ENCODE data around the gene ANO7.
"Not testable (repeated sequence)": the region's sequence is repeated elsewhere in the genome, so short reads cannot be mapped to it uniquely, and the experiment has no call there.

ANO7 gene

DNA sequence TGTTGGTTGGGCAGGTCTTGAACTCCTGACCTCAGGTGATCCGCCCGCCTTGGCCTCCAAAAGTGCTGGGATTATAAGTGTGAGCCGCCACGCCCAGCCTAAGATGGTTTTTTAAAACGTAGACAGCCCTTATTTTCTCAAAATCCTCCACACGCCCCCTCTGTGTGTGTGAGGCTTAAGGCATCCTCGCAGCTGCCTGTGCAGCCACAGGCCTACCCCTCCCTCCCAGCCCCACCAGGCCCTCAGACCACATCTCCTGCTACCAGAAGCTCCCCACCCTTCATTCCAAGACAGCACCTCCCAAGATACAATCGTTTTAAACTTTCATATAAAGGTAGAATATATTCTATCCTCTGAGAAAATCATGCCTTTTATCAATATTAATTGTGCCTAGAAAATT is 4.8 kb downstream of the ANO7 start:
- H3K4me3 ChIP-seq (ENCODE audit: control insufficient read depth, low read depth, low read length) = no peak overlapping the region
- DNase-seq (ENCODE audit: low read depth) = no peak
- TF ChIP-seq, protein P1, sequence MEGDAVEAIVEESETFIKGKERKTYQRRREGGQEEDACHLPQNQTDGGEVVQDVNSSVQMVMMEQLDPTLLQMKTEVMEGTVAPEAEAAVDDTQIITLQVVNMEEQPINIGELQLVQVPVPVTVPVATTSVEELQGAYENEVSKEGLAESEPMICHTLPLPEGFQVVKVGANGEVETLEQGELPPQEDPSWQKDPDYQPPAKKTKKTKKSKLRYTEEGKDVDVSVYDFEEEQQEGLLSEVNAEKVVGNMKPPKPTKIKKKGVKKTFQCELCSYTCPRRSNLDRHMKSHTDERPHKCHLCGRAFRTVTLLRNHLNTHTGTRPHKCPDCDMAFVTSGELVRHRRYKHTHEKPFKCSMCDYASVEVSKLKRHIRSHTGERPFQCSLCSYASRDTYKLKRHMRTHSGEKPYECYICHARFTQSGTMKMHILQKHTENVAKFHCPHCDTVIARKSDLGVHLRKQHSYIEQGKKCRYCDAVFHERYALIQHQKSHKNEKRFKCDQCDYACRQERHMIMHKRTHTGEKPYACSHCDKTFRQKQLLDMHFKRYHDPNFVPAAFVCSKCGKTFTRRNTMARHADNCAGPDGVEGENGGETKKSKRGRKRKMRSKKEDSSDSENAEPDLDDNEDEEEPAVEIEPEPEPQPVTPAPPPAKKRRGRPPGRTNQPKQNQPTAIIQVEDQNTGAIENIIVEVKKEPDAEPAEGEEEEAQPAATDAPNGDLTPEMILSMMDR (IDR thresholded peaks at IDR 0.05; ENCODE audit: control insufficient read depth, insufficient read depth, low read depth, low read length, missing control alignments) = no peak

DNA sequence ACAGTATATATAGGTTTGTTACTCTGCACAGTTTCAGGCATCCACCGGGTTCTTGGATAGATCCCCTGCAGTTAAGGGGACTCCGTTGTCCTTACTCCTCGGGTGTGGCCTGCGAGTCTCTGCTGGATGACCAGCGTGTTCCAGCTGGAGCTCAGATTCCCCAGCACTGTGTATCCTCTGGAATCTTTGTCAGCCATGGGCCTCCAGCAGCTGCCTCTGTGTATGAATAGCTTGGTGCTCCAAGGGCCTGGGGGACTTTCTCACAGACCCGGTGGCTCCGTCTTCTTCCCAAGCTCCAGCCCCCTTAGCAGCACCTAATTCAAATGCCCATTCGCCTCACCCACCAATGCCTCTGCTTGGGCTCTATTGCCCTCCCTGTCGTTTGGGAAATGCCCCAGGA is 6.3 kb downstream of the ANO7 start:
- TF ChIP-seq, protein P1 (IDR thresholded peaks at IDR 0.05; ENCODE audit: control insufficient read depth, insufficient read depth, low read depth, low read length, missing control alignments) = no peak
- no peak overlapping the region for H3K4me3 ChIP-seq (ENCODE audit: control insufficient read depth, low read depth, low read length)
- no peak for DNase-seq (ENCODE audit: low read depth)

DNA sequence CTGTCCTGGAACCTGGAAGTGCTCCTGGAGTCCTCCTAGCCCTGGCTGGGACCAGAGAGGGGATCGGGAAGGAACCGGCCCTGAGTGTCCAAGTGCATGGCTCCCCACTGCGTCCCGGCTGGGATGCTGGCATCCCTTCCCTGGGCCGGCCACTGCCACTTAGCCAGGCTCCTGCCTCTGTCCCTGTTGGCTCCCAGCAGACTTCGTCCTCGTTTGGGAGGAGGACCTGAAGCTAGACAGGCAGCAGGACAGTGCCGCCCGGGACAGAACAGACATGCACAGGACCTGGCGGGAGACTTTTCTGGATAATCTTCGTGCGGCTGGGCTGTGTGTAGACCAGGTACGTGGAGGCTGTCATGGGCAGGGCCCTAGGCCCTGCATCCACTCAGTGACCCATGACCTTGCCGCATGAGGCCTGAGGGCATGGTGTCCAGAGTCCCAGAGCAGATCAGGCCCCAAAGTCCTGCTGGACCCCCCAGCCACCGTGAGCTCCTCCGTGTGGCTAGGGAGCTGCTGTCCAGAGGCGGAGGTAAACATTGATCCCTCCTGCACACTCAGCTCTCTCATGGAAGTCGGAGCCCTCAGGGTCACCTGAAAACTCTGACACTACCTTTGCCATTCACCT is 7.1 kb downstream of the ANO7 start:
- TF ChIP-seq, protein P1 (IDR thresholded peaks at IDR 0.05; ENCODE audit: control insufficient read depth, insufficient read depth, low read depth, low read length, missing control alignments) = no peak
- no peak overlapping the region for H3K4me3 ChIP-seq (ENCODE audit: control insufficient read depth, low read depth, low read length)
- DNase-seq (ENCODE audit: low read depth) = no peak

DNA sequence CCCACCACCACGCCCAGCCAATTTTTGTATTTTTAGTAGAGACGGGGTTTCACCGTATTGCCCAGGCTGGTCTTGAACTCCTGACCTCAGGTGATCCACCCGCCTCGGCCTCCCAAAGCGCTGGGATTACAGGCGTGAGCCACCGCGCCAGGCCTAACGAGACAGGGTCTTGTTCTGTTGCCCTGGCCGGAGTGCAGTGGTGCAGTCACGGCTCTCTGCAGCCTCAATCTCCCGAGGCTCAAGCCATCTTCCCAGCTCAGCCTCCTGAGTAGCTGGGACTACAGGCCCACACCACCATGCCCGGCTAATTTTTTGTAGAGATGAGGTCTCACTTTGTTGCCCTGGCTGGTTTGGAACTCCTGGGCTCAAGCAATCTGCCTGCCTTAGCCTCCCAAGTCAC is 8.8 kb downstream of the ANO7 start:
- DNase-seq (ENCODE audit: low read depth); H3K4me3 ChIP-seq (ENCODE audit: control insufficient read depth, low read depth, low read length): not testable (repeated sequence)

DNA sequence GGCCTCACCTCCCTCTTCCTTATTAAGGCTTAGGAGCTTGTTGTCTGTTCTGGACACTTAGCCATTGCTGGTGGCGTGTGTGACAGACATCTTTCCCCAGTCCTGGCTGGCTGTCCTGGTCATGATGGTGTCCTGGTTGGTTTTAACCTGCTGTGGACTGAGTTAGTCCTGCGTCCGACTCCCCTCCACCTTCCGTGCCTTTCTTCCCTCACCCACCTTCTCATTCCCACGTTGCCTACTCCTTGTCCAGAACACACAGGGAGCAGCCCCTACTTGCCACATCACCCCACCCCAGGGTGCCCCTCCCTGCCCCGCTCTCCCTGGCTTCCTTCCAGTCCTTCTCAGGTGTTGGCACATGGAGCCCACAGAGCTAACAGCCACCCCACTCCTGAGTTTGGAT is 9.5 kb downstream of the ANO7 start:
- no peak for DNase-seq (ENCODE audit: low read depth)
- TF ChIP-seq, protein P1 (IDR thresholded peaks at IDR 0.05; ENCODE audit: control insufficient read depth, insufficient read depth, low read depth, low read length, missing control alignments) = no peak
- H3K4me3 ChIP-seq (ENCODE audit: control insufficient read depth, low read depth, low read length) = no peak overlapping the region

DNA sequence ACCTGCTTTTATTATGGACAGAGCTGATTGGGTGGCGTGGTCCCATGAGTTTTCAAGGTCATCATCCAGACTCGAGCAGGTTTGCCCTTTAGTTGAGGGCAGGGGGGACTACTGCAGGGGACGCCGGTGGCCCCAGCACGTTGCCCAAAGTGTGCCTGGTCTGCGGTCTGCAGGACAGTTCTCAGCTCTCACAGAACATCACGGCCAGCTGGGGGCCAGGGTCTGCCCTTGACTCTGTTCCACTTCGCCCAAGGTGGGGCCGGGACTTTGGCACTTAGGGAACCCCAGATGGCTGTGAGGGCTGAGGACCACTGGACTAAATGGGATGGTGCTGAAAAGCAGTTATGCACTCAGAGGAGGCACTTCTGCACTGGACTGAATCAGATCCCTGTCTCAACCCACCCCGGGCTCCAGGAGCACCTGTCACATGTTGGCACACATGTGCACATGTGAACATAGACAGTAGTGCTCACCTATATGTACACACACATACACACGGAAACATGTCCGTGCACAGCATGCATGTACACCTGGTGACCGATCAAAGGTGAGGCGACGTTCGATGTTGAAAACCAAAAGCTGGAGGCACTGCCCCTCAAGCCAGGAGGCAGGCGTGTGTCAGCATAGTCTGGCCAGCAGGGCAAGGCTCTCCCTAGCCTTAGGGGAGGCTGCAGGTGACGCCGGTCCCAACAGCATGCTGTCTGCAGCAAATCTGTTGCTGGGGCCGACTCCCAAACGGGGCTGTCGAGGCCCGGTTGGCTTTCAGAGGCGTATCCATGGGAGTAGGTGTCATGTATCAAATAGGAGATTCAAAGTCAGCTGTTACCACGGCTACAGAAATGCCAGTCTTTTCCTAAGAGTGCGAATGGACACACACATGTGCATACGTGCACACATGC is 10.2 kb downstream of the ANO7 start:
- no peak for DNase-seq (ENCODE audit: low read depth)
- TF ChIP-seq, protein P1 (IDR thresholded peaks at IDR 0.05; ENCODE audit: control insufficient read depth, insufficient read depth, low read depth, low read length, missing control alignments) = no peak
- no peak overlapping the region for H3K4me3 ChIP-seq (ENCODE audit: control insufficient read depth, low read depth, low read length)

DNA sequence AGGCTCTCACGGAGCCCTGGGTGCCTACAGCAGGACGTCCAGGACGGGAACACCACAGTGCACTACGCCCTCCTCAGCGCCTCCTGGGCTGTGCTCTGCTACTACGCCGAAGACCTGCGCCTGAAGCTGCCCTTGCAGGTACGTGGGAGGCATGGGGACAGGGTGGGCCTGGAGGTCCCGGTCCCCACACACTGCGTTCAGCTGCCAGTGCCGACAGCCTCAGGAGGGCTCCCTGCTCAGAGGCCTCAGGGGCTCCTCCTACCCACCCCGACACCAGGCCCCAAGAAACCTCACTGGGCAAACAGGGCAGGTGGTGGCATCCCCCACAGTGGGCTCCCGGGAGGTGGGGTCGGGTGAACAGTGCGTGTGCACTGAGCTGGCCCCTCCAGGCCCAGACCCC is 10.8 kb downstream of the ANO7 start:
- TF ChIP-seq, protein P1 (IDR thresholded peaks at IDR 0.05; ENCODE audit: control insufficient read depth, insufficient read depth, low read depth, low read length, missing control alignments) = no peak
- DNase-seq (ENCODE audit: low read depth) = no peak

More for the DNA sequence above, 10.8 kb downstream of the ANO7 start:
- H3K4me3 ChIP-seq (ENCODE audit: control insufficient read depth, low read depth, low read length) = no peak overlapping the region
